HepG2 (cell line): ENCODE measurements around the gene FNIP2. TPM values are rescaled to one million over a fixed set of nuclear protein-coding genes. Genes with fewer than 3 reads are reported as not detected.

Experiments
- ADNP ChIP-seq: sonication (generic); formaldehyde crosslinking; IDR thresholded peaks from 2 replicates; pipeline ENCODE4 v1.4.0; 2020; ENCODE audit warnings: missing genetic modification reagents
- CCDC6 ChIP-seq: sonication (generic); formaldehyde crosslinking; IDR thresholded peaks from 2 replicates; pipeline ENCODE4 v1.8.1; 2022; ENCODE audit warnings: mild to moderate bottlenecking, missing genetic modification reagents, moderate library complexity
- CREM ChIP-seq, 2 experiments: sonication (generic) in 1 of 2; formaldehyde crosslinking in 1 of 2; IDR thresholded peaks; 2 replicates each; pipeline versions ENCODE4 v1.4.0 to v1.6.1; 2016 to 2020; ENCODE audit warnings: antibody characterized with exemption in 1 of 2, mild to moderate bottlenecking in 1 of 2, missing genetic modification reagents in 1 of 2
- GPN1 ChIP-seq: sonication (generic); formaldehyde crosslinking; IDR thresholded peaks from 2 replicates; pipeline ENCODE4 v1.5.1; 2020; ENCODE audit warnings: missing genetic modification reagents, borderline replicate concordance
- HNF1B ChIP-seq: sonication (generic); formaldehyde crosslinking; IDR thresholded peaks from 2 replicates; pipeline ENCODE4 v1.5.1; 2020; ENCODE audit warnings: mild to moderate bottlenecking, moderate library complexity, missing genetic modification reagents
- HOXA7 ChIP-seq: sonication (generic); formaldehyde crosslinking; IDR thresholded peaks from 2 replicates; pipeline ENCODE4 v1.8.1; 2022; ENCODE audit warnings: mild to moderate bottlenecking, missing genetic modification reagents, moderate library complexity
- ISX ChIP-seq: sonication (generic); formaldehyde crosslinking; conservative IDR thresholded peaks from 2 replicates; pipeline ENCODE4 v1.5.0; 2020; ENCODE audit warnings: missing genetic modification reagents
- MAF1 ChIP-seq: sonication (generic); formaldehyde crosslinking; IDR thresholded peaks from 2 replicates; pipeline ENCODE4 v1.5.0; 2020; ENCODE audit warnings: missing genetic modification reagents, borderline replicate concordance
- MTA1 ChIP-seq: sonication (generic); formaldehyde crosslinking; IDR thresholded peaks from 2 replicates; pipeline ENCODE4 v1.4.0; 2020; ENCODE audit warnings: missing genetic modification reagents, mild to moderate bottlenecking, borderline replicate concordance
- PRMT3 ChIP-seq: sonication (generic); formaldehyde crosslinking; IDR thresholded peaks from 2 replicates; pipeline ENCODE4 v1.8.1; 2022; ENCODE audit warnings: low read depth, mild to moderate bottlenecking, moderate library complexity, missing genetic modification reagents, borderline replicate concordance
- RFXAP ChIP-seq: sonication (generic); formaldehyde crosslinking; IDR thresholded peaks from 2 replicates; pipeline ENCODE4 v1.4.0; 2020; ENCODE audit warnings: missing genetic modification reagents, borderline replicate concordance
- SMAD1 ChIP-seq: sonication (generic); formaldehyde crosslinking; IDR thresholded peaks from 2 replicates; pipeline ENCODE4 v1.4.0; 2020; ENCODE audit warnings: missing genetic modification reagents, low read depth, mild to moderate bottlenecking, borderline replicate concordance
- SOX5 ChIP-seq: IDR thresholded peaks from 2 replicates; pipeline ENCODE4 v1.6.1; 2016; ENCODE audit warnings: borderline replicate concordance
- TAF1 ChIP-seq: sonication (generic); formaldehyde crosslinking; IDR thresholded peaks from 2 replicates; pipeline ENCODE4 v1.4.0; 2020; ENCODE audit warnings: missing genetic modification reagents
- THAP8 ChIP-seq: sonication (generic); formaldehyde crosslinking; IDR thresholded peaks from 2 replicates; pipeline ENCODE4 v1.5.1; 2020; ENCODE audit warnings: missing genetic modification reagents, mild to moderate bottlenecking, borderline replicate concordance
- TSC22D2 ChIP-seq: sonication (generic); formaldehyde crosslinking; IDR thresholded peaks from 2 replicates; pipeline ENCODE4 v1.5.1; 2020; ENCODE audit warnings: missing genetic modification reagents, mild to moderate bottlenecking, borderline replicate concordance
- ZC3H4 ChIP-seq: sonication (generic); formaldehyde crosslinking; IDR thresholded peaks from 2 replicates; pipeline ENCODE4 v1.4.0; 2020; ENCODE audit warnings: missing genetic modification reagents, borderline replicate concordance
- ZNF317 ChIP-seq: sonication (generic); formaldehyde crosslinking; IDR thresholded peaks from 2 replicates; pipeline ENCODE4 v1.5.0; 2020; ENCODE audit warnings: mild to moderate bottlenecking, missing genetic modification reagents
- ZNF597 ChIP-seq: sonication (generic); formaldehyde crosslinking; IDR thresholded peaks from 2 replicates; pipeline ENCODE4 v1.5.0; 2020; ENCODE audit warnings: missing genetic modification reagents
- ZSCAN22 ChIP-seq: sonication (generic); formaldehyde crosslinking; IDR thresholded peaks from 2 replicates; pipeline ENCODE4 v1.4.0; 2020; ENCODE audit warnings: mild to moderate bottlenecking, missing genetic modification reagents
- polyA plus RNA-seq, 8 experiments: library from polyadenylated mRNA; depleted of rRNA in 3 of 8; stranded (reverse) in 7 of 8; unstranded in 1 of 8; fragments of >200 nt; fragmentation: Illumina TruSeq in 4 of 8; extraction: Trizol in 4 of 8; gene quantifications; 2 replicates each; pipeline versions ENCODE4 v1.2.1 to v1.2.3, GENCODE V29; 2011 to 2016; ENCODE audit warnings: low read depth in 4 of 8, missing spikeins in 1 of 8, mixed read lengths in 1 of 8; ENCODE audit not compliant: insufficient read depth in 1 of 8
- total RNA-seq, 5 experiments: library from RNA; depleted of rRNA; stranded (reverse); fragments of >200 nt; fragmentation: Illumina TruSeq; extraction: Trizol; gene quantifications; 2 replicates each; pipeline ENCODE4 v1.2.3, GENCODE V29; 2016; ENCODE audit warnings: low read depth in 1 of 5
- TF ChIP-seq, protein P1 (sequence below): IDR thresholded peaks from 2 replicates; pipeline ENCODE4 v1.6.1; 2016; ENCODE audit warnings: mild to moderate bottlenecking
- TF ChIP-seq, protein P2 (sequence below): sonication (generic); formaldehyde crosslinking; IDR thresholded peaks from 2 replicates; pipeline ENCODE4; 2020; ENCODE audit warnings: missing genetic modification reagents, mild to moderate bottlenecking, borderline replicate concordance

Gene FNIP2
- total and polyA plus RNA-seq, 2 of the 13 experiments (the other 11 are each of a cell fraction or from before 2014, with no cell fraction given) = 15.5 to 21.0 TPM

DNA sequence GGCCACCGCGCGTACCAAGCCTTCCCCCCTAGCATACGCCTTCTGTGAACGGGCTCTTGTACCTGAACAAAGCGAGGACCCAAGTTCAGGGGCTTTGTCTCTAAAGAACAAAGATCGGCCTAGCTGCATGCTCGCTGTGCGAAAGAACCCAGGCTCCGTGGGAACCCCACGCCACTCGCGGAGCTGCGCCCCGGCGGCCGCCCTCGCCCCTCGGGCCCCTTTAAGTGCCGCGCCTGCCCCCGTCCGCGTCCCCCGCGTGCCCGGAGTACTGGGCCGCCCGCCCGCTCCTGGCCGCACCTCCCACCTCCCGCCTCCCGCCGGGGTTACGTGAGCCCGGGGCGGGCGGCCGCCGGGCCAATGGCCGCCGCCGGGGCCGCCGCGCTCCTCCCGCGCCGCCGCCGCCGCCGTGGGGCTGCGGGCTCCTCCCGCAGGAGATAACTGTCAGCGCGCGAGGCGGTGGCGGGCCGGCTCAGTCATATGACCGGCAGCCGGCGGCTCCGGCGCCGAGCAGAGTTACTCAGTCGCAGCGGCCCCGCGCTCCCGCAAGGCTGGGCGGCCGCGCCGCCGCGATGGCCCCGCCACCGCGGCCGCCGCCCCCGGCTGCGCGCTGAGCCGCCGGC is at the start of gene FNIP2 (continued):
- TF ChIP-seq PRMT3 (CRISPR knock-in tag) = no peak; the same call in 1 of the 2 replicates
- no peak for TF ChIP-seq SOX5 (CRISPR knock-in tag)
- no peak for TF ChIP-seq ADNP (CRISPR knock-in tag)
- TF ChIP-seq MAF1 (CRISPR knock-in tag) = no peak
- no peak for TF ChIP-seq ZNF597 (CRISPR knock-in tag)
- TF ChIP-seq TAF1 = peak; percentile 68
- TF ChIP-seq ZSCAN22 = no peak
- TF ChIP-seq TSC22D2 = no peak
- TF ChIP-seq ZNF317 (CRISPR knock-in tag) = no peak
- TF ChIP-seq ISX = no peak
- TF ChIP-seq, protein P1, sequence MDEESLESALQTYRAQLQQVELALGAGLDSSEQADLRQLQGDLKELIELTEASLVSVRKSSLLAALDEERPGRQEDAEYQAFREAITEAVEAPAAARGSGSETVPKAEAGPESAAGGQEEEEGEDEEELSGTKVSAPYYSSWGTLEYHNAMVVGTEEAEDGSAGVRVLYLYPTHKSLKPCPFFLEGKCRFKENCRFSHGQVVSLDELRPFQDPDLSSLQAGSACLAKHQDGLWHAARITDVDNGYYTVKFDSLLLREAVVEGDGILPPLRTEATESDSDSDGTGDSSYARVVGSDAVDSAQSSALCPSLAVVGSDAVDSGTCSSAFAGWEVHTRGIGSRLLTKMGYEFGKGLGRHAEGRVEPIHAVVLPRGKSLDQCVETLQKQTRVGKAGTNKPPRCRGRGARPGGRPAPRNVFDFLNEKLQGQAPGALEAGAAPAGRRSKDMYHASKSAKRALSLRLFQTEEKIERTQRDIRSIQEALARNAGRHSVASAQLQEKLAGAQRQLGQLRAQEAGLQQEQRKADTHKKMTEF = peak; percentile 36; the same call in 1 of the 2 replicates
- TF ChIP-seq RFXAP (CRISPR knock-in tag) = no peak
- peak; percentile 28; the same call in 1 of the 2 replicates for TF ChIP-seq CCDC6 (CRISPR knock-in tag)
- no peak for TF ChIP-seq ZC3H4 (CRISPR knock-in tag)
- TF ChIP-seq GPN1 (CRISPR knock-in tag) = no peak
- no peak for TF ChIP-seq SMAD1 (CRISPR knock-in tag)
- TF ChIP-seq, protein P2, sequence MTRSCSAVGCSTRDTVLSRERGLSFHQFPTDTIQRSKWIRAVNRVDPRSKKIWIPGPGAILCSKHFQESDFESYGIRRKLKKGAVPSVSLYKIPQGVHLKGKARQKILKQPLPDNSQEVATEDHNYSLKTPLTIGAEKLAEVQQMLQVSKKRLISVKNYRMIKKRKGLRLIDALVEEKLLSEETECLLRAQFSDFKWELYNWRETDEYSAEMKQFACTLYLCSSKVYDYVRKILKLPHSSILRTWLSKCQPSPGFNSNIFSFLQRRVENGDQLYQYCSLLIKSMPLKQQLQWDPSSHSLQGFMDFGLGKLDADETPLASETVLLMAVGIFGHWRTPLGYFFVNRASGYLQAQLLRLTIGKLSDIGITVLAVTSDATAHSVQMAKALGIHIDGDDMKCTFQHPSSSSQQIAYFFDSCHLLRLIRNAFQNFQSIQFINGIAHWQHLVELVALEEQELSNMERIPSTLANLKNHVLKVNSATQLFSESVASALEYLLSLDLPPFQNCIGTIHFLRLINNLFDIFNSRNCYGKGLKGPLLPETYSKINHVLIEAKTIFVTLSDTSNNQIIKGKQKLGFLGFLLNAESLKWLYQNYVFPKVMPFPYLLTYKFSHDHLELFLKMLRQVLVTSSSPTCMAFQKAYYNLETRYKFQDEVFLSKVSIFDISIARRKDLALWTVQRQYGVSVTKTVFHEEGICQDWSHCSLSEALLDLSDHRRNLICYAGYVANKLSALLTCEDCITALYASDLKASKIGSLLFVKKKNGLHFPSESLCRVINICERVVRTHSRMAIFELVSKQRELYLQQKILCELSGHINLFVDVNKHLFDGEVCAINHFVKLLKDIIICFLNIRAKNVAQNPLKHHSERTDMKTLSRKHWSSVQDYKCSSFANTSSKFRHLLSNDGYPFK = no peak
- TF ChIP-seq THAP8 (CRISPR knock-in tag) = no peak
- TF ChIP-seq HNF1B = no peak
- TF ChIP-seq HOXA7 (CRISPR knock-in tag) = no peak
- TF ChIP-seq MTA1 (CRISPR knock-in tag) = 0 out of 2 replicates have a peak, but pooled peaks have one; percentile 40
- no peak for TF ChIP-seq CREM (IDR thresholded peaks at IDR 0.05)
- TF ChIP-seq CREM (CRISPR knock-in tag; IDR thresholded peaks at IDR 0.05) = no peak
